ENCODE measurements around the gene VIM.

VIM gene

GRCh38 chr10:17228091-17229015 is at the start of gene VIM (continued):
- TF ChIP-seq ZNF518A (tag by site-specific recombination; conservative IDR thresholded peaks at IDR 0.05; ENCODE audit: low read depth): peak; percentile 10; the same call in 1 of the 2 replicates
- no peak for TF ChIP-seq ZNF621 (tag by site-specific recombination; IDR thresholded peaks at IDR 0.05)
- TF ChIP-seq KLF1 (tag by site-specific recombination; IDR thresholded peaks at IDR 0.05): peak; percentile 96
- peak; percentile 86 for TF ChIP-seq ZSCAN23 (tag by site-specific recombination; IDR thresholded peaks at IDR 0.05)
- TF ChIP-seq ZNF16 (tag by site-specific recombination; IDR thresholded peaks at IDR 0.05; ENCODE audit: low read depth): no peak
- TF ChIP-seq ZBTB6 (tag by site-specific recombination; IDR thresholded peaks at IDR 0.05): no peak; the same call in 1 of the 2 replicates
- TF ChIP-seq ZNF362 (tag by site-specific recombination; IDR thresholded peaks at IDR 0.05): peak; percentile 24; the same call in 1 of the 2 replicates
- TF ChIP-seq ZNF221 (tag by site-specific recombination; IDR thresholded peaks at IDR 0.05; ENCODE audit: borderline replicate concordance): no peak
- no peak for TF ChIP-seq ZNF48 (tag by site-specific recombination; IDR thresholded peaks at IDR 0.05)
- no peak for TF ChIP-seq ZNF174 (tag by site-specific recombination; IDR thresholded peaks at IDR 0.05)
- TF ChIP-seq MEIS1 (CRISPR knock-in tag; IDR thresholded peaks at IDR 0.05; ENCODE audit: borderline replicate concordance): no peak; the same call in 1 of the 2 replicates
- no peak for TF ChIP-seq HOXA7 (CRISPR knock-in tag; IDR thresholded peaks at IDR 0.05; ENCODE audit: borderline replicate concordance)
- TF ChIP-seq ZNF24 (tag by site-specific recombination; IDR thresholded peaks at IDR 0.05): peak; percentile 96
- TF ChIP-seq ZNF433 (tag by site-specific recombination; IDR thresholded peaks at IDR 0.05; ENCODE audit: low read depth): no peak
- peak; percentile 85 for TF ChIP-seq ZNF398 (tag by site-specific recombination; IDR thresholded peaks at IDR 0.05)
- TF ChIP-seq ZFP41 (tag by site-specific recombination; IDR thresholded peaks at IDR 0.05; ENCODE audit: borderline replicate concordance): no peak
- TF ChIP-seq REPIN1 (tag by site-specific recombination; IDR thresholded peaks at IDR 0.05; ENCODE audit: low read depth): 0 out of 2 replicates have a peak, but pooled peaks have one; percentile 1
- TF ChIP-seq ZNF23 (tag by site-specific recombination; IDR thresholded peaks at IDR 0.05; ENCODE audit: borderline replicate concordance): no peak
- peak; percentile 89 for TF ChIP-seq GLIS2 (tag by site-specific recombination; IDR thresholded peaks at IDR 0.05)
- no peak for TF ChIP-seq HOXC10 (CRISPR knock-in tag; IDR thresholded peaks at IDR 0.05)
- no peak for TF ChIP-seq ZNF280C (tag by site-specific recombination; IDR thresholded peaks at IDR 0.05)
- no peak for TF ChIP-seq ZNF214 (tag by site-specific recombination; IDR thresholded peaks at IDR 0.05; ENCODE audit: borderline replicate concordance)
- TF ChIP-seq ZNF529 (tag by site-specific recombination; IDR thresholded peaks at IDR 0.05; ENCODE audit: insufficient replicate concordance): no peak
- no peak for TF ChIP-seq ZBTB49 (tag by site-specific recombination; IDR thresholded peaks at IDR 0.05; ENCODE audit: low read depth)

Measured in HEK293 (cell line).